Measurements from ENCODE around the gene SYT9.

Gene SYT9

GRCh38 chr11:7414973-7415817 lies 163.5 kb downstream of the SYT9 start:
- DNase-seq (ENCODE audit: low read depth, low spot score), result no peak
- H3K4me3 ChIP-seq (ENCODE audit: low read length), result no peak overlapping the region

GRCh38 chr11:7416080-7416479 lies 164.4 kb downstream of the SYT9 start:
- no peak overlapping the region for H3K4me3 ChIP-seq (ENCODE audit: low read length)
- no peak for DNase-seq (ENCODE audit: low read depth, low spot score)

- DNase-seq (ENCODE audit: low read depth, low spot score), result no peak
- H3K4me3 ChIP-seq (ENCODE audit: low read length), result no peak overlapping the region
These were observed 165.6 kb downstream of the SYT9 start for GRCh38 chr11:7417328-7417727.

GRCh38 chr11:7418061-7418460 lies 166.4 kb downstream of the SYT9 start:
- no peak for DNase-seq (ENCODE audit: low read depth, low spot score)
- no peak overlapping the region for H3K4me3 ChIP-seq (ENCODE audit: low read length)

- H3K4me3 ChIP-seq (ENCODE audit: low read length), result no peak overlapping the region
- no peak for DNase-seq (ENCODE audit: low read depth, low spot score)
These were observed 167.2 kb downstream of the SYT9 start for GRCh38 chr11:7418906-7419305.

- H3K4me3 ChIP-seq (ENCODE audit: low read length), result no peak overlapping the region
- DNase-seq (ENCODE audit: low read depth, low spot score), result no peak
These were observed 169.4 kb downstream of the SYT9 start for GRCh38 chr11:7421136-7421535.

GRCh38 chr11:7422544-7423331 lies 171.0 kb downstream of the SYT9 start:
- DNase-seq (ENCODE audit: low read depth, low spot score), result peak; percentile 52
- H3K4me3 ChIP-seq (ENCODE audit: low read length), result no peak overlapping the region

GRCh38 chr11:7423946-7424345 lies 172.2 kb downstream of the SYT9 start:
- no peak for DNase-seq (ENCODE audit: low read depth, low spot score)
- no peak overlapping the region for H3K4me3 ChIP-seq (ENCODE audit: low read length)

GRCh38 chr11:7427733-7428132 lies 176.0 kb downstream of the SYT9 start:
- H3K4me3 ChIP-seq (ENCODE audit: low read length), result no peak overlapping the region
- DNase-seq (ENCODE audit: low read depth, low spot score), result no peak

- no peak for DNase-seq (ENCODE audit: low read depth, low spot score)
These were observed 176.5 kb downstream of the SYT9 start for GRCh38 chr11:7428196-7428595.

GRCh38 chr11:7430496-7430895 lies 178.8 kb downstream of the SYT9 start:
- DNase-seq (ENCODE audit: low read depth, low spot score), result no peak
- H3K4me3 ChIP-seq (ENCODE audit: low read length), result no peak overlapping the region

More at GRCh38 chr11:7428196-7428595, 176.5 kb downstream of the SYT9 start:
- no peak overlapping the region for H3K4me3 ChIP-seq (ENCODE audit: low read length)

- DNase-seq (ENCODE audit: low read depth, low spot score), result no peak
- no peak overlapping the region for H3K4me3 ChIP-seq (ENCODE audit: low read length)
These were observed 183.5 kb downstream of the SYT9 start for GRCh38 chr11:7435176-7435575.

- no peak overlapping the region for H3K4me3 ChIP-seq (ENCODE audit: low read length)
- DNase-seq (ENCODE audit: low read depth, low spot score), result no peak
These were observed 184.4 kb downstream of the SYT9 start for GRCh38 chr11:7436146-7436545.

- H3K4me3 ChIP-seq (ENCODE audit: low read length), result no peak overlapping the region
- peak; percentile 25 for DNase-seq (ENCODE audit: low read depth, low spot score)
These were observed 185.0 kb downstream of the SYT9 start for GRCh38 chr11:7436657-7437056.

GRCh38 chr11:7437696-7438095 lies 186.0 kb downstream of the SYT9 start:
- H3K4me3 ChIP-seq (ENCODE audit: low read length), result no peak overlapping the region
- DNase-seq (ENCODE audit: low read depth, low spot score), result no peak

GRCh38 chr11:7439746-7440320 lies 188.1 kb downstream of the SYT9 start:
- H3K4me3 ChIP-seq (ENCODE audit: low read length), result no peak overlapping the region
- DNase-seq (ENCODE audit: low read depth, low spot score), result no peak

GRCh38 chr11:7442588-7443215 lies 191.0 kb downstream of the SYT9 start:
- peak; percentile 39 for DNase-seq (ENCODE audit: low read depth, low spot score)

GRCh38 chr11:7444091-7444981 lies 192.6 kb downstream of the SYT9 start:
- H3K4me3 ChIP-seq (ENCODE audit: low read length), result no peak overlapping the region
- DNase-seq (ENCODE audit: low read depth, low spot score), result no peak

More at GRCh38 chr11:7442588-7443215, 191.0 kb downstream of the SYT9 start:
- H3K4me3 ChIP-seq (ENCODE audit: low read length), result no peak overlapping the region

- no peak for DNase-seq (ENCODE audit: low read depth, low spot score)
- no peak overlapping the region for H3K4me3 ChIP-seq (ENCODE audit: low read length)
These were observed 193.9 kb downstream of the SYT9 start for GRCh38 chr11:7445564-7445963.
